GM12878 (cell line): Measurements from ENCODE around the gene WEE2. TPM values are rescaled to one million over a fixed set of nuclear protein-coding genes. Genes with fewer than 3 reads are reported as not detected.

Experiments used
- CEBPB ChIP-seq, 2 experiments: fragments of 150-350 bp in 1 of 2; IDR thresholded peaks; 2 replicates each; pipeline ENCODE4 v1.6.1; 2012 to 2014; ENCODE audit warnings: low read depth in 2 of 2, low read length in 2 of 2, borderline replicate concordance in 1 of 2, inconsistent platforms in 1 of 2
- CREB1 ChIP-seq: IDR thresholded peaks from 2 replicates; pipeline ENCODE4 v1.6.1; 2012; ENCODE audit warnings: low read depth, mild to moderate bottlenecking, inconsistent platforms
- ELK1 ChIP-seq: IDR thresholded peaks from 2 replicates; pipeline ENCODE4 v1.6.1; 2012; ENCODE audit warnings: low read depth, low read length, improper control_type of control experiment
- EZH2 ChIP-seq: IDR thresholded peaks from 2 replicates; pipeline ENCODE4 v1.6.1; 2012; ENCODE audit warnings: low read depth, mild to moderate bottlenecking, control low read depth, inconsistent platforms, low read length, borderline replicate concordance; ENCODE audit not compliant: control insufficient read depth
- FOS ChIP-seq: IDR thresholded peaks from 3 replicates; pipeline ENCODE4 v1.6.1; 2011; ENCODE audit warnings: borderline replicate concordance; ENCODE audit not compliant: insufficient read length; ENCODE audit errors: extremely low read depth
- IKZF2 ChIP-seq, 2 experiments: fragments of 450-650 bp; IDR thresholded peaks; 2 replicates each; pipeline ENCODE4 v1.6.1; 2017; ENCODE audit warnings: mild to moderate bottlenecking in 2 of 2, moderate library complexity in 2 of 2
- JUNB ChIP-seq: IDR thresholded peaks from 2 replicates; pipeline ENCODE4 v1.6.1; 2016; ENCODE audit warnings: antibody characterized with exemption, mild to moderate bottlenecking
- NR2C2 ChIP-seq: IDR thresholded peaks from 2 replicates; pipeline ENCODE4 v1.6.1; 2011; ENCODE audit warnings: borderline replicate concordance, low read depth; ENCODE audit not compliant: control insufficient read depth, insufficient read length
- NRF1 ChIP-seq: conservative IDR thresholded peaks from 2 replicates; pipeline ENCODE4 v1.6.1; 2011; ENCODE audit warnings: mild to moderate bottlenecking, low read depth, low read length, improper control_type of control experiment
- POLR2AphosphoS5 ChIP-seq: IDR thresholded peaks from 2 replicates; pipeline ENCODE4 v1.6.1; 2011; ENCODE audit warnings: mild to moderate bottlenecking, low read length, inconsistent platforms
- SMAD1 ChIP-seq: fragments of 450-650 bp; IDR thresholded peaks from 2 replicates; pipeline ENCODE4 v1.6.1; 2018; ENCODE audit warnings: mild to moderate bottlenecking, low read depth; ENCODE audit not compliant: partially characterized antibody
- SMARCA5 ChIP-seq: fragments of 450-650 bp; IDR thresholded peaks from 2 replicates; pipeline ENCODE4 v1.6.1; 2017; ENCODE audit warnings: mild to moderate bottlenecking
- SMC3 ChIP-seq: IDR thresholded peaks from 2 replicates; pipeline ENCODE4 v1.6.1; 2011; ENCODE audit warnings: low read length, improper control_type of control experiment, borderline replicate concordance
- polyA plus RNA-seq, 11 experiments: library from polyadenylated mRNA; depleted of rRNA in 4 of 11; unstranded in 6 of 11; stranded (reverse) in 5 of 11; fragments of >200 nt; fragmentation: Nextera tagmentation in 4 of 11; fragmentation: Illumina TruSeq in 1 of 11; extraction: Ambion mirVana in 4 of 11; extraction: Trizol in 1 of 11; gene quantifications; 1 replicate in 1 of 11; 2 replicates in 10 of 11; pipeline versions ENCODE4 v1.2.1 to v1.2.3, GENCODE V29; 2011 to 2016; ENCODE audit warnings: inconsistent platforms in 2 of 11, missing spikeins in 2 of 11, low read depth in 1 of 11
- total RNA-seq, 4 experiments: library from RNA; depleted of rRNA in 3 of 4; stranded (reverse); fragments of >200 nt in 3 of 4; fragmentation: Illumina TruSeq in 1 of 4; extraction: Trizol in 1 of 4; gene quantifications; 2 replicates each; pipeline versions ENCODE4 v1.2.1 to v1.2.3, GENCODE V29; 2013 to 2021
- TF ChIP-seq, protein P1 (sequence below): fragments of 450-650 bp; IDR thresholded peaks from 2 replicates; pipeline ENCODE4 v1.6.1; 2014; ENCODE audit warnings: mild to moderate bottlenecking
- TF ChIP-seq, protein P2 (sequence below): fragments of 450-650 bp; IDR thresholded peaks from 2 replicates; pipeline ENCODE4 v1.6.1; 2017; ENCODE audit warnings: low read depth, mild to moderate bottlenecking, moderate library complexity

WEE2 gene
- total and polyA plus RNA-seq, 10 of the 15 experiments (the other 5 are each of a cell fraction or from before 2014, with no cell fraction given) = 0.02 to 0.03 (median 0.03) TPM; not detected in 7

DNA sequence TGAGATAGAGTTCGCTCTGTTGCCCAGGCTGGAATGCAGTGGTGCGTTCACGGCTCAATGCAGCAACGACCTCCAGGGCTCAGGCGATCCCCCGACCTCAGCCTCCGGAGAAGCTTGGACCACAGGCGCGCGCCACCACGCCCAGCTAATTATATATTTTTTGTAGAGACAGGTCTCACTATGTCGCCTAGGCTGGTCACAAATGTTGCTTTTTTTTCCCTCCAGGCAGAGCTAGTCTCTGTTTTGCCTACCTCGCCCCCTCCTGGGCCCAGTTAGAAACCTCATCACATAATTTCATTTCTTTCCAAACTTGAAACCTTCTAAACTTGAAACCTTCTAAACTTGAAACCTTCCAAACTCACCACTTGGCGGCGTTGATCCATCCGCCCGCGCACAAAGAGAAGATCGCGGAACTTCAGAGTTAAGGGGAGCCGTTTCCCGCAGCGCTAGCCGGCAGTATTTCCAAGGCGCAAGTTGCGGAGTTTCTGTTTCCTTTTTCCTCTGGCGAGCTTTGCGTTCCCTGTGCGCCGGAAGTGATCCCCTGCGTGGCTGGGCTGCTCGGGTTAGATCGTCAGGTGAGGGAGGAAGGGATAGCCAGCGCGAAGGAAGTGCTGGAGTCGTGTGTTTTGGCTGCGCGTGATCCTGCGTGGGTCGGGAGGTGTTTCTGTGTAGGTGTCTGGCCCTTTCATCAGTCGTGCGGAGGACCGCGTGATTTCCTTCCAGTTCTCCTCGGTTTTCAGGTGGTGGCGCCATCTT, 29.9 kb downstream of the WEE2 start, which contains the start of gene SSBP1 (continued):
- TF ChIP-seq, protein P1, sequence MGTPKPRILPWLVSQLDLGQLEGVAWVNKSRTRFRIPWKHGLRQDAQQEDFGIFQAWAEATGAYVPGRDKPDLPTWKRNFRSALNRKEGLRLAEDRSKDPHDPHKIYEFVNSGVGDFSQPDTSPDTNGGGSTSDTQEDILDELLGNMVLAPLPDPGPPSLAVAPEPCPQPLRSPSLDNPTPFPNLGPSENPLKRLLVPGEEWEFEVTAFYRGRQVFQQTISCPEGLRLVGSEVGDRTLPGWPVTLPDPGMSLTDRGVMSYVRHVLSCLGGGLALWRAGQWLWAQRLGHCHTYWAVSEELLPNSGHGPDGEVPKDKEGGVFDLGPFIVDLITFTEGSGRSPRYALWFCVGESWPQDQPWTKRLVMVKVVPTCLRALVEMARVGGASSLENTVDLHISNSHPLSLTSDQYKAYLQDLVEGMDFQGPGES = 0 out of 2 replicates have a peak, but pooled peaks have one; percentile 4
- TF ChIP-seq, protein P2, sequence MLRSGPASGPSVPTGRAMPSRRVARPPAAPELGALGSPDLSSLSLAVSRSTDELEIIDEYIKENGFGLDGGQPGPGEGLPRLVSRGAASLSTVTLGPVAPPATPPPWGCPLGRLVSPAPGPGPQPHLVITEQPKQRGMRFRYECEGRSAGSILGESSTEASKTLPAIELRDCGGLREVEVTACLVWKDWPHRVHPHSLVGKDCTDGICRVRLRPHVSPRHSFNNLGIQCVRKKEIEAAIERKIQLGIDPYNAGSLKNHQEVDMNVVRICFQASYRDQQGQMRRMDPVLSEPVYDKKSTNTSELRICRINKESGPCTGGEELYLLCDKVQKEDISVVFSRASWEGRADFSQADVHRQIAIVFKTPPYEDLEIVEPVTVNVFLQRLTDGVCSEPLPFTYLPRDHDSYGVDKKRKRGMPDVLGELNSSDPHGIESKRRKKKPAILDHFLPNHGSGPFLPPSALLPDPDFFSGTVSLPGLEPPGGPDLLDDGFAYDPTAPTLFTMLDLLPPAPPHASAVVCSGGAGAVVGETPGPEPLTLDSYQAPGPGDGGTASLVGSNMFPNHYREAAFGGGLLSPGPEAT = peak; percentile 98
- peak; percentile 97 for TF ChIP-seq SMARCA5
- peak; percentile 98 for TF ChIP-seq POLR2AphosphoS5
- no peak for TF ChIP-seq EZH2
- TF ChIP-seq IKZF2 (IDR thresholded peaks at IDR 0.05) = peak; percentile 81 to 90
- TF ChIP-seq SMAD1 = no peak
- no peak for TF ChIP-seq NR2C2
- peak; percentile 45; the same call in 1 of the 2 replicates for TF ChIP-seq JUNB
- no peak for TF ChIP-seq FOS
- peak; percentile 26; the same call in 1 of the 2 replicates for TF ChIP-seq SMC3
- peak; percentile 96 for TF ChIP-seq CREB1
- 0 out of 4 replicates have a peak, but pooled peaks of 1 of the 2 experiments have one; percentile 23 for TF ChIP-seq CEBPB (IDR thresholded peaks at IDR 0.05; ENCODE audit: borderline replicate concordance in 1 of 2, low read depth in 2 of 2, low read length in 2 of 2)
- peak; percentile 71 for TF ChIP-seq ELK1
- TF ChIP-seq NRF1 = 0 out of 2 replicates have a peak, but pooled peaks have one; percentile 12
